ENCODE measurements around the gene PLPPR5. TPM values are rescaled to one million over a fixed set of nuclear protein-coding genes. Genes with fewer than 3 reads are reported as not detected.

Gene PLPPR5
- total and polyA plus RNA-seq, 2 of the 4 experiments (the other 2 are of a cell fraction), result under 0.01 to 0.05 TPM

DNA sequence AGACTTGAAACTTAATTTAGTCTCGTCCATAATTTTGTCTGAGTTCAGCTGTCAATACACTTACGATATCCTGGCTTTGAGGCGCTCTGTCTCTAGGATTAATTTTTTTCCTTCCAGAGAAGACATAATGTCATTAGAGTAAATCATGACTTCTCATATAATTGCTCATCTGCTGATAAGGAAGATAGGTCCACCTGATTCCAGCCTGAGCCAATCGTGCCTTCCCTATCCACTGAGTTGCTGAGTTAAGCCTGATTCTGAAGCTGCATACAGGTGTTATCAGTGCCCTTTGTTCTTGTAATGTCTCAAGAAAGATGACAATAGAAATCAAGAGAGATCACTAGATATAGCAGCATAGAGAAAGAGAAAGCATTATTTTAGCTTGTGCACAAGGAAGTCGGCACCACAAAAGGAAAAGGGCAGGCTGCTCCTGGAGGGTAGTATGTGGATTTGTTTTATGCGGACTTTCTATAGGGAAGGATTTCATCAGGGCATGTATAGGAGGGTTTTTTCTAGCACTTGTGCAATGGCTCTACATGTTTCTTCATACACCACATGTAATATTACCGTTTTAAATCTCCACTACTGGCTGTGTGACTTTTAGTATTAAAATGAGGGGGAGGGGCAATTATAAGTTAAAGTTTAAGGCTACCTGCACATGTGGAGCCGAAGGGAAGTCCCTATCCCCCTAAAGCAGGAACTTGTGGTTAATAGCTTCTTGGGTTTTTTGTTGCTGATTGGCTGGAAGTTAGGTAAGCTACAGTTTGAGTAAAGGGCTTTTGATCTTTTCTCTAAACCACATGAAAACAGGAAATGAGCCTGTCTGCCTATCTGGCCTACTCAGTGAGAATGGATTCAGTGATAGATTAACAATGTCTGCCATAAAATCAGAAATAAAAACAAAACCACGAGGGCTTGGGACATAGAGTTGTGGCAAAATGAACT is 133.4 kb downstream of the PLPPR5 start:
- intact Hi-C loops (cut with micrococcal nuclease), result no loop called here
- Histone ChIP-seq H2AK5ac (ENCODE audit: low read depth, low read length) (no peak overlapping the region), H3K9me3 (ENCODE audit: control insufficient read depth, insufficient read depth, low read length) (peaks cover 2% of the 10 kb centered on the region; the same call in 1 of the 2 replicates), H3K4ac (ENCODE audit: low read depth, low read length) (no peak overlapping the region), H3K56ac (ENCODE audit: extremely low read depth, insufficient read depth, low read length) (no peak overlapping the region), H2BK120ac (ENCODE audit: low read depth, low read length) (no peak overlapping the region), H3K27ac (ENCODE audit: insufficient read depth, low read length) (no peak overlapping the region), H3K4me3 (ENCODE audit: insufficient read depth, low read depth, low read length) (no peak overlapping the region), H3K23ac (ENCODE audit: low read depth, low read length) (no peak overlapping the region), H3K79me1 (ENCODE audit: low read depth in 1 of 2, low read length in 2 of 2) (no peaks in the 10 kb centered on the region), H3K4me2 (ENCODE audit: low read depth, low read length) (no peak overlapping the region), H2AFZ (replicated peaks; ENCODE audit: low read length, poor library complexity) (no peak overlapping the region), H4K5ac (ENCODE audit: low read depth, low read length) (no peak overlapping the region), H3K4me1 (ENCODE audit: control insufficient read depth, insufficient read depth, low read length) (no peaks in the 10 kb centered on the region), H2BK20ac (ENCODE audit: low read depth, low read length) (no peak overlapping the region), H3K27me3 (ENCODE audit: control insufficient read depth, insufficient read depth, low read length) (no peaks in the 10 kb centered on the region), H4K20me1 (ENCODE audit: insufficient read depth, low read length) (no peaks in the 10 kb centered on the region), H3K36me3 (ENCODE audit: control insufficient read depth, insufficient read depth, low read length) (no peaks in the 10 kb centered on the region), H4K91ac (ENCODE audit: insufficient read depth, low read depth, low read length) (no peak overlapping the region), H2BK15ac (ENCODE audit: low read depth, low read length) (no peak overlapping the region), H2BK5ac (ENCODE audit: low read depth, low read length, poor library complexity, severe bottlenecking) (no peak overlapping the region), H2AK9ac (replicated peaks; ENCODE audit: low read depth, low read length, poor library complexity) (no peak overlapping the region), H3K9me1 (ENCODE audit: insufficient read depth, low read length) (no peaks in the 10 kb centered on the region), H3K9ac (ENCODE audit: low read depth, low read length) (no peak overlapping the region), H3K18ac (ENCODE audit: low read depth, low read length) (no peak overlapping the region), H3K14ac (replicated peaks; ENCODE audit: low read depth, low read length) (no peak overlapping the region), H4K8ac (ENCODE audit: low read depth in 2 of 2, low read length in 2 of 2) (no peak overlapping the region)
- in situ Hi-C loops (cut with MboI; ENCODE audit: low sequenced_read_pairs), result no loop called here
- ATAC-seq (ENCODE audit: low read depth) (no peak), DNase-seq (no peak)
- ChIA-PET CTCF (no interaction called here), POLR2A (ENCODE audit: unreplicated experiment) (no interaction called here)
- dilution Hi-C loops (cut with HindIII; ENCODE audit: low sequenced_read_pairs, unreplicated experiment), result no loop called here
- no TSS peak for BruUV-seq (replicated peaks)
- no CpG with 5 or more reads among the region's 9 CpGs for WGBS, 2 experiments (ENCODE audit: extremely low coverage in 2 of 2, insufficient read length in 1 of 2)
- no peak for TF ChIP-seq CEBPB (IDR thresholded peaks at IDR 0.05; ENCODE audit: low read depth, low read length)
